ENCODE results near the gene USP19. TPM values are rescaled to one million over a fixed set of nuclear protein-coding genes. Genes with fewer than 3 reads are reported as not detected.

Gene USP19
- polyA plus RNA-seq, 3 donors, result 18.4 to 55.7 (median 24.1) TPM

DNA sequence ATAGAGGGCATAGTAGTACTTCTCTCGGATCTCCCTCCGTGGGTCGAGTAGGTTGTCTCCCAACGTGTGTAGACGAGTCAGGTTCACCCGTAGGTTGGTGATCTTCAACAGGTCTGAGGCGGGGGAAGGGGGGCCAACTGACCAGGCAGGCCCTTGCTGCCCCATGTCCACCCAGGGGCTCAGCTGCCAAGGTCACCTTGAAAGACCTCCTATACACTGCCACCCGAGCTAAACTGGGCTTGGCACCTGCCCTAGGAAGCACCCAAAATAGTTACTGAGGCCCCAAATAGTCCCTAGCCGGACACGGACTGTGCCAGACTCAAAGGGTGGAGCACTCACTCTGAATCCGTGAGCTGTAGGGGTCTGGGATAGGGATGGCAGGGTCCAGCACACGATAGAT, 10.4 kb upstream of the USP19 start:
- H3K36me3 ChIP-seq (replicated peaks in 1 of 2; ENCODE audit: control insufficient read depth in 1 of 2, insufficient read depth in 2 of 2, low read length in 2 of 2), result no peaks in the 10 kb centered on the region
- peaks cover 14 to 20% of the 10 kb centered on the region in 2 donors for H3K4me1 ChIP-seq (ENCODE audit: control insufficient read depth in 1 of 2, insufficient read depth in 2 of 2, low read length in 2 of 2)
- no peak overlapping the region for H3K27ac ChIP-seq (ENCODE audit: low read depth in 1 of 2, low read length in 2 of 2)

GRCh38 chr3:49124991-49125670, 4.5 kb upstream of the USP19 start:
- H3K27ac Mint-ChIP-seq, result peak overlapping the region in 1 of 7 donors; percentile 25
- intact Hi-C loops (cut with micrococcal nuclease), result no loop called here

More for the DNA sequence above, 10.4 kb upstream of the USP19 start:
- Histone ChIP-seq H3K79me2 (ENCODE audit: insufficient read depth, low read length) (no peaks in the 10 kb centered on the region), H4K20me1 (ENCODE audit: insufficient read depth, low read length) (no peaks in the 10 kb centered on the region), H3K4me3 (replicated peaks in 1 of 3; ENCODE audit: low read depth in 2 of 3, low read length in 3 of 3) (no peak overlapping the region), H3K27me3 (ENCODE audit: control insufficient read depth in 2 of 2, insufficient read depth in 2 of 2, low read length in 2 of 2) (no peaks in the 10 kb centered on the region), H3K4me2 (replicated peaks; ENCODE audit: extremely low read depth, low read length, poor library complexity, severe bottlenecking) (no peak overlapping the region), H3K9ac (ENCODE audit: insufficient read depth, low read length, poor library complexity, severe bottlenecking) (no peak overlapping the region), H3K9me3 (replicated peaks in 1 of 2; ENCODE audit: control insufficient read depth in 1 of 2, insufficient read depth in 1 of 2, low read length in 2 of 2) (no peaks in the 10 kb centered on the region), H2AFZ (ENCODE audit: insufficient read depth, low read depth, low read length, poor library complexity, severe bottlenecking) (no peak overlapping the region)
- Mint-ChIP-seq H3K4me1 (peaks cover 29% of the 10 kb centered on the region), H3K9me3 (peaks cover 0 to 3% (median 0%) of the 10 kb centered on the region in 7 donors), H3K27ac (no peak overlapping the region), H3K36me3 (peaks cover 0 to 2% of the 10 kb centered on the region in 2 donors), H3K27me3 (ENCODE audit: low read depth in 3 of 3) (peaks cover 0 to 3% (median 2%) of the 10 kb centered on the region in 3 donors), H3K4me3 (no peak overlapping the region)
- 98% methylated on average over 8 of the region's 12 CpGs for WGBS (ENCODE audit: insufficient coverage)
- intact Hi-C loops (cut with micrococcal nuclease), result loop anchor here in 1 of 2 donors (10.0 kb wide), 1 partner anchor 146 kb away; no protein-coding TSS in a partner anchor
- DNase-seq, result no peak
- TF ChIP-seq CTCF (IDR thresholded peaks at IDR 0.05), result no peak

More at GRCh38 chr3:49124991-49125670, 4.5 kb upstream of the USP19 start:
- Histone ChIP-seq H3K9ac (ENCODE audit: insufficient read depth, low read length, poor library complexity, severe bottlenecking) (no peak overlapping the region), H2AFZ (ENCODE audit: insufficient read depth, low read depth, low read length, poor library complexity, severe bottlenecking) (no peak overlapping the region), H3K79me2 (ENCODE audit: insufficient read depth, low read length) (peaks cover 4% of the 10 kb centered on the region), H3K9me3 (replicated peaks in 1 of 2; ENCODE audit: control insufficient read depth in 1 of 2, insufficient read depth in 1 of 2, low read length in 2 of 2) (no peaks in the 10 kb centered on the region), H3K36me3 (replicated peaks in 1 of 2; ENCODE audit: control insufficient read depth in 1 of 2, insufficient read depth in 2 of 2, low read length in 2 of 2) (no peaks in the 10 kb centered on the region), H3K27me3 (ENCODE audit: control insufficient read depth in 2 of 2, insufficient read depth in 2 of 2, low read length in 2 of 2) (no peaks in the 10 kb centered on the region), H3K4me2 (replicated peaks; ENCODE audit: extremely low read depth, low read length, poor library complexity, severe bottlenecking) (no peak overlapping the region), H4K20me1 (ENCODE audit: insufficient read depth, low read length) (no peaks in the 10 kb centered on the region), H3K27ac (ENCODE audit: low read depth in 1 of 2, low read length in 2 of 2) (no peak overlapping the region), H3K4me1 (ENCODE audit: control insufficient read depth in 1 of 2, insufficient read depth in 2 of 2, low read length in 2 of 2) (peaks cover 6 to 10% of the 10 kb centered on the region in 2 donors), H3K4me3 (replicated peaks in 1 of 3; ENCODE audit: low read depth in 2 of 3, low read length in 3 of 3) (no peak overlapping the region)
- Mint-ChIP-seq H3K4me1 (peaks cover under 1% of the 10 kb centered on the region), H3K27me3 (ENCODE audit: low read depth in 3 of 3) (no peaks in the 10 kb centered on the region), H3K4me3 (no peak overlapping the region), H3K36me3 (peaks cover 0 to 2% of the 10 kb centered on the region in 2 donors), H3K9me3 (peaks cover 0 to 1% (median 0%) of the 10 kb centered on the region in 7 donors)
- no peak for TF ChIP-seq CTCF (IDR thresholded peaks at IDR 0.05)
- DNase-seq, result no peak
- 90% methylated on average over 12 of the region's 14 CpGs for WGBS (ENCODE audit: insufficient coverage)
